SK-N-SH (cell line): ENCODE measurements around the gene GRK3. TPM values are rescaled to one million over a fixed set of nuclear protein-coding genes. Genes with fewer than 3 reads are reported as not detected.

Experiments
- CTCF ChIA-PET: fragments of 300-600, 350-600 bp; formaldehyde crosslinking; extraction: SDS; loops from one replicate; lab custom pipeline; 2021; lab: Yijun Ruan, JAX
- POLR2A ChIA-PET: fragments of 350-600 bp; sonication (Branson Sonifier 250); formaldehyde crosslinking; extraction: SDS; loops from one replicate; lab custom pipeline; 2020; ENCODE audit warnings: antibody characterized with exemption, inconsistent platforms; lab: Yijun Ruan, JAX
- DNase-seq: peaks from one replicate; pipeline ENCODE4 v3.0.0; 2012
- H2AFZ ChIP-seq: fragments of 200-600 bp; sonication (generic); 2 replicates; pipeline ENCODE4 v1.8.1; 2016; ENCODE audit warnings: antibody characterized with exemption, mild to moderate bottlenecking, low read depth
- H3F3A ChIP-seq: fragments of 200-600 bp; sonication (generic); replicated peaks from 2 replicates; pipeline ENCODE3; 2016; ENCODE audit warnings: antibody characterized with exemption, mild to moderate bottlenecking; ENCODE audit not compliant: insufficient read depth
- H3K27ac ChIP-seq, 2 experiments: fragments of 200-500 bp in 1 of 2; fragments of 200-600 bp in 1 of 2; sonication (Bioruptor generic) in 1 of 2; sonication (generic), shearing (Covaris generic) in 1 of 2; 2 replicates each; pipeline versions ENCODE4 v1.5.1 to v1.6.1; 2014 to 2016; ENCODE audit warnings: low read depth in 2 of 2, inconsistent platforms in 1 of 2, low read length in 1 of 2, mild to moderate bottlenecking in 1 of 2, mixed read lengths in 1 of 2
- H3K27me3 ChIP-seq: fragments of 200-600 bp; sonication (generic), shearing (Covaris generic); 2 replicates; pipeline ENCODE4 v1.6.1; 2016; ENCODE audit warnings: mixed run types; ENCODE audit not compliant: insufficient read depth
- H3K36me3 ChIP-seq, 2 experiments: fragments of 200-500 bp in 1 of 2; fragments of 200-600 bp in 1 of 2; sonication (Bioruptor generic) in 1 of 2; sonication (generic) in 1 of 2; replicated peaks in 1 of 2; 2 replicates each; pipeline versions ENCODE3 to v1.5.1; 2014 to 2016; ENCODE audit warnings: low read length in 1 of 2, mild to moderate bottlenecking in 1 of 2; ENCODE audit not compliant: insufficient read depth in 2 of 2, control insufficient read depth in 1 of 2
- H3K4me1 ChIP-seq, 2 experiments: fragments of 200-500 bp in 1 of 2; fragments of 200-600 bp in 1 of 2; sonication (Bioruptor generic) in 1 of 2; sonication (generic), shearing (Covaris generic) in 1 of 2; 2 replicates each; pipeline versions ENCODE4 v1.5.1 to v1.6.1; 2014 to 2016; ENCODE audit warnings: low read depth in 1 of 2, low read length in 1 of 2, mixed run types in 1 of 2; ENCODE audit not compliant: insufficient read depth in 2 of 2, control insufficient read depth in 1 of 2
- H3K4me2 ChIP-seq: fragments of 200-600 bp; sonication (generic), shearing (Covaris generic); 2 replicates; pipeline ENCODE4 v1.6.1; 2017; ENCODE audit warnings: mixed run types
- H3K4me3 ChIP-seq, 2 experiments: fragments of 200-500 bp in 1 of 2; fragments of 200-600 bp in 1 of 2; sonication (Bioruptor generic) in 1 of 2; sonication (generic), shearing (Covaris generic) in 1 of 2; 2 replicates each; pipeline versions ENCODE4 v1.5.1 to v1.8.1; 2014 to 2016; ENCODE audit warnings: low read depth in 2 of 2, inconsistent platforms in 1 of 2, low read length in 1 of 2, mild to moderate bottlenecking in 1 of 2, mixed read lengths in 1 of 2, moderate library complexity in 1 of 2
- H3K79me2 ChIP-seq: fragments of 200-600 bp; sonication (generic); 2 replicates; pipeline ENCODE4 v1.8.1; 2017; ENCODE audit warnings: mild to moderate bottlenecking; ENCODE audit not compliant: insufficient read depth
- H3K9ac ChIP-seq: fragments of 200-600 bp; sonication (generic); 2 replicates; pipeline ENCODE4 v1.6.1; 2017; ENCODE audit warnings: mixed run types
- H3K9me2 ChIP-seq: fragments of 200-600 bp; sonication (generic); 2 replicates; pipeline ENCODE4 v1.6.1; 2017; ENCODE audit warnings: mixed run types
- H3K9me3 ChIP-seq: fragments of 200-600 bp; sonication (generic); 2 replicates; pipeline ENCODE4 v1.6.1; 2017; ENCODE audit warnings: mixed run types, mild to moderate bottlenecking, moderate library complexity
- H4K20me1 ChIP-seq: fragments of 200-600 bp; sonication (generic); 2 replicates; pipeline ENCODE4 v1.6.1; 2017; ENCODE audit warnings: mild to moderate bottlenecking, mixed run types; ENCODE audit not compliant: insufficient read depth
- CHD2 ChIP-seq: fragments of 150-350 bp; IDR thresholded peaks from 2 replicates; pipeline ENCODE4 v1.6.1; 2018; ENCODE audit warnings: low read length; ENCODE audit not compliant: partially characterized antibody
- GATA2 ChIP-seq: sonication (generic); formaldehyde crosslinking; IDR thresholded peaks from 2 replicates; pipeline ENCODE4 v1.5.0; 2020; ENCODE audit warnings: mild to moderate bottlenecking, missing genetic modification reagents
- MEF2A ChIP-seq: IDR thresholded peaks from 2 replicates; pipeline ENCODE4 v1.4.0; 2012; ENCODE audit warnings: low read depth, borderline replicate concordance
- RAD21 ChIP-seq: IDR thresholded peaks from 2 replicates; pipeline ENCODE4 v1.6.1; 2012; ENCODE audit warnings: mild to moderate bottlenecking, low read length
- SMC3 ChIP-seq: IDR thresholded peaks from 2 replicates; pipeline ENCODE4 v1.6.1; 2012; ENCODE audit warnings: low read depth, low read length, improper control_type of control experiment
- WGBS: methylation state at CpG from one replicate; pipeline ENCODE4 v1.1.6; 2017; ENCODE audit warnings: low lambda C conversion rate; 5-methylcytosine and 5-hydroxymethylcytosine counted together
- polyA plus RNA-seq, 3 experiments: library from polyadenylated mRNA; depleted of rRNA; stranded (reverse); fragments of >200 nt; gene quantifications; 2 replicates each; pipeline ENCODE4 v1.2.3, GENCODE V29; 2012
- TF ChIP-seq, protein P1 (sequence below): fragments of 150-350 bp; IDR thresholded peaks from 2 replicates; pipeline ENCODE4 v1.6.1; 2017; ENCODE audit warnings: antibody characterized with exemption, low read length, low read depth, borderline replicate concordance
- TF ChIP-seq, protein P2 (sequence below): IDR thresholded peaks from 2 replicates; pipeline ENCODE4; 2012
- TF ChIP-seq, protein P3 (sequence below): IDR thresholded peaks from 2 replicates; pipeline ENCODE4 v1.4.0; 2012; ENCODE audit warnings: low read depth, borderline replicate concordance
- TF ChIP-seq, protein P4 (sequence below): fragments of 200-600 bp; sonication (generic); IDR thresholded peaks from 2 replicates; pipeline ENCODE4 v1.6.1; 2017; ENCODE audit warnings: antibody characterized with exemption, mild to moderate bottlenecking, moderate library complexity
- TF ChIP-seq, protein P5 (sequence below): fragments of 150-350 bp; IDR thresholded peaks from 2 replicates; pipeline ENCODE4 v1.6.1; 2016; ENCODE audit warnings: mild to moderate bottlenecking, low read depth, low read length
- TF ChIP-seq, protein P6 (sequence below): IDR thresholded peaks from 2 replicates; pipeline ENCODE4 v1.4.0; 2012; ENCODE audit warnings: low read depth

GRK3 gene
- polyA plus RNA-seq, 1 of the 3 experiments (the other 2 are of a cell fraction): 1.3 TPM

DNA sequence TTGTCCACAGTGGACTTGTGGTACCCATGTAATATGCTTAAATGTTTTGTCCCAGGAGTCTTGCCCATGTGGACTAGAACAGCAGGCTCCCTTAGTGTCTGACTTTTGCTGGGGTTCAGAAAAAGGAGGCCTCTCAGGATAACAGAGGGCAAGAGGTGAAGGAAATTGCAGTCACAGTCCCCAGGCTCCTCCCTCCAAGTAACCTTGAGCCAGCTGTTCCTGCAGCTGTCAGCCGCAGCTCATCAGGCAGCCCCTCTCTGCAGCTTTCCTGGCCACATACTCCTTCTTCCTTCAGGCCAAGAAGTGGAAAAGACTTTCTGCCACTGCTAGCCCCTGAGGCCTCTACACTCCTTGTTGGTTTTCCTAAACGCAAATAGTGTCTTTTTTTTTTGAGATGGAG, 171.2 kb downstream of the GRK3 start:
- ChIA-PET CTCF (interaction anchor here (1.0 kb wide), 1 partner anchor 10 kb away, joined by 4 read pairs; no protein-coding TSS in a partner anchor), POLR2A (no interaction called here)
- no peak for TF ChIP-seq MEF2A
- TF ChIP-seq CHD2: no peak
- no peak for TF ChIP-seq RAD21
- TF ChIP-seq, protein P1, sequence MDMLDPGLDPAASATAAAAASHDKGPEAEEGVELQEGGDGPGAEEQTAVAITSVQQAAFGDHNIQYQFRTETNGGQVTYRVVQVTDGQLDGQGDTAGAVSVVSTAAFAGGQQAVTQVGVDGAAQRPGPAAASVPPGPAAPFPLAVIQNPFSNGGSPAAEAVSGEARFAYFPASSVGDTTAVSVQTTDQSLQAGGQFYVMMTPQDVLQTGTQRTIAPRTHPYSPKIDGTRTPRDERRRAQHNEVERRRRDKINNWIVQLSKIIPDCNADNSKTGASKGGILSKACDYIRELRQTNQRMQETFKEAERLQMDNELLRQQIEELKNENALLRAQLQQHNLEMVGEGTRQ: no peak
- TF ChIP-seq, protein P2, sequence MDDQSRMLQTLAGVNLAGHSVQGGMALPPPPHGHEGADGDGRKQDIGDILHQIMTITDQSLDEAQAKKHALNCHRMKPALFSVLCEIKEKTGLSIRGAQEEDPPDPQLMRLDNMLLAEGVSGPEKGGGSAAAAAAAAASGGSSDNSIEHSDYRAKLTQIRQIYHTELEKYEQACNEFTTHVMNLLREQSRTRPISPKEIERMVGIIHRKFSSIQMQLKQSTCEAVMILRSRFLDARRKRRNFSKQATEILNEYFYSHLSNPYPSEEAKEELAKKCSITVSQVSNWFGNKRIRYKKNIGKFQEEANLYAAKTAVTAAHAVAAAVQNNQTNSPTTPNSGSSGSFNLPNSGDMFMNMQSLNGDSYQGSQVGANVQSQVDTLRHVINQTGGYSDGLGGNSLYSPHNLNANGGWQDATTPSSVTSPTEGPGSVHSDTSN: no peak
- TF ChIP-seq, protein P3, sequence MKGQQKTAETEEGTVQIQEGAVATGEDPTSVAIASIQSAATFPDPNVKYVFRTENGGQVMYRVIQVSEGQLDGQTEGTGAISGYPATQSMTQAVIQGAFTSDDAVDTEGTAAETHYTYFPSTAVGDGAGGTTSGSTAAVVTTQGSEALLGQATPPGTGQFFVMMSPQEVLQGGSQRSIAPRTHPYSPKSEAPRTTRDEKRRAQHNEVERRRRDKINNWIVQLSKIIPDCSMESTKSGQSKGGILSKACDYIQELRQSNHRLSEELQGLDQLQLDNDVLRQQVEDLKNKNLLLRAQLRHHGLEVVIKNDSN: no peak
- TF ChIP-seq, protein P4, sequence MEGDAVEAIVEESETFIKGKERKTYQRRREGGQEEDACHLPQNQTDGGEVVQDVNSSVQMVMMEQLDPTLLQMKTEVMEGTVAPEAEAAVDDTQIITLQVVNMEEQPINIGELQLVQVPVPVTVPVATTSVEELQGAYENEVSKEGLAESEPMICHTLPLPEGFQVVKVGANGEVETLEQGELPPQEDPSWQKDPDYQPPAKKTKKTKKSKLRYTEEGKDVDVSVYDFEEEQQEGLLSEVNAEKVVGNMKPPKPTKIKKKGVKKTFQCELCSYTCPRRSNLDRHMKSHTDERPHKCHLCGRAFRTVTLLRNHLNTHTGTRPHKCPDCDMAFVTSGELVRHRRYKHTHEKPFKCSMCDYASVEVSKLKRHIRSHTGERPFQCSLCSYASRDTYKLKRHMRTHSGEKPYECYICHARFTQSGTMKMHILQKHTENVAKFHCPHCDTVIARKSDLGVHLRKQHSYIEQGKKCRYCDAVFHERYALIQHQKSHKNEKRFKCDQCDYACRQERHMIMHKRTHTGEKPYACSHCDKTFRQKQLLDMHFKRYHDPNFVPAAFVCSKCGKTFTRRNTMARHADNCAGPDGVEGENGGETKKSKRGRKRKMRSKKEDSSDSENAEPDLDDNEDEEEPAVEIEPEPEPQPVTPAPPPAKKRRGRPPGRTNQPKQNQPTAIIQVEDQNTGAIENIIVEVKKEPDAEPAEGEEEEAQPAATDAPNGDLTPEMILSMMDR: no peak
- TF ChIP-seq GATA2 (CRISPR knock-in tag): no peak
- TF ChIP-seq, protein P5, sequence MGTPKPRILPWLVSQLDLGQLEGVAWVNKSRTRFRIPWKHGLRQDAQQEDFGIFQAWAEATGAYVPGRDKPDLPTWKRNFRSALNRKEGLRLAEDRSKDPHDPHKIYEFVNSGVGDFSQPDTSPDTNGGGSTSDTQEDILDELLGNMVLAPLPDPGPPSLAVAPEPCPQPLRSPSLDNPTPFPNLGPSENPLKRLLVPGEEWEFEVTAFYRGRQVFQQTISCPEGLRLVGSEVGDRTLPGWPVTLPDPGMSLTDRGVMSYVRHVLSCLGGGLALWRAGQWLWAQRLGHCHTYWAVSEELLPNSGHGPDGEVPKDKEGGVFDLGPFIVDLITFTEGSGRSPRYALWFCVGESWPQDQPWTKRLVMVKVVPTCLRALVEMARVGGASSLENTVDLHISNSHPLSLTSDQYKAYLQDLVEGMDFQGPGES: no peak
- TF ChIP-seq SMC3: no peak
- DNase-seq: no peak
- Histone ChIP-seq H3F3A (no peaks in the 10 kb centered on the region), H3K9me2 (no peaks in the 10 kb centered on the region), H3K36me3 (no peaks in the 10 kb centered on the region), H3K4me2 (no peak overlapping the region), H3K27ac (no peak overlapping the region), H3K9me3 (no peaks in the 10 kb centered on the region), H3K79me2 (no peaks in the 10 kb centered on the region), H3K9ac (no peak overlapping the region), H2AFZ (no peak overlapping the region), H3K4me3 (no peak overlapping the region), H3K27me3 (no peaks in the 10 kb centered on the region), H3K4me1 (no peaks in the 10 kb centered on the region; a peak in 1 of 4 replicates), H4K20me1 (no peaks in the 10 kb centered on the region)
- 53% methylated on average over 2 of the region's 2 CpGs for WGBS

DNA sequence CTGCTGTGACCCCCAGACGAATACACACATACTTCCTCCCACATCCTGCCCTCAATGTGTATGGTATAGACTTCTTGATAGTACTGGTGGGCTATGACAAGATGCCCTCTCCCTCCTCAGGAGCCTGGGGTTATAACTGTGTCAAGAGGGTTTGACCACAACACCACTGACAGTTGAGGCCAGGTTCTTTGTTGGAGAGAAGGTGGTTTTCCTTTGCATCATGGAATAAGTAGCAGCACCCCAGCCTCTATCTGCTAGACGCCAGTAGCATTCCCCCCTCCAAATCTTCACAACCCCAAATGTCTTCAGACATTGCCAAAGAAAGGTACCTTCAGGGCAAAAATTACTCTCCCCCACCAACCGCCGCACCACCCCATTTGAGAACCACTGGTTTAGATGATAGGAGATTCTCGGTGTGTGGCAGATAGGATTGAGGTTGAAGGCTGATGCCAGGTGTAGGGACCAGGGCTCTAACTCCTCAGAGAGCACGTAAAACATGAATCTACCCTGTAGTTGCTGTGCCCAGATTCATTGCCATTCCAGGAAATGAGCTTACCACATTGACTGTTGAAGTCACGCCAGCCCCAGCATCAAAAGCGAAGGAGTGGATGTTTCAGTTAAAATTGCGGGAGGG, 172.0 kb downstream of the GRK3 start:
- Histone ChIP-seq H3K9ac (no peak overlapping the region), H2AFZ (no peak overlapping the region), H3K27me3 (no peaks in the 10 kb centered on the region)
- TF ChIP-seq, protein P6, sequence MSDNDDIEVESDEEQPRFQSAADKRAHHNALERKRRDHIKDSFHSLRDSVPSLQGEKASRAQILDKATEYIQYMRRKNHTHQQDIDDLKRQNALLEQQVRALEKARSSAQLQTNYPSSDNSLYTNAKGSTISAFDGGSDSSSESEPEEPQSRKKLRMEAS: no peak
- TF ChIP-seq, all 33 proteins: peak for 0
- no peaks in the 10 kb centered on the region for H3F3A ChIP-seq
- CTCF ChIA-PET: interaction anchor here (0.7 kb wide), 1 partner anchor 13 kb away, joined by 4 read pairs; no protein-coding TSS in a partner anchor
- H3K27ac ChIP-seq: no peak overlapping the region
- 77% methylated on average over 9 of the region's 9 CpGs for WGBS
- H3K4me1 ChIP-seq: no peaks in the 10 kb centered on the region; a peak in 1 of 4 replicates
- no peak overlapping the region for H3K4me3 ChIP-seq
- H3K36me3 ChIP-seq: no peaks in the 10 kb centered on the region
- no peak overlapping the region for H3K4me2 ChIP-seq
- H3K9me2 ChIP-seq: no peaks in the 10 kb centered on the region
- H3K79me2 ChIP-seq: no peaks in the 10 kb centered on the region
- H4K20me1 ChIP-seq: no peaks in the 10 kb centered on the region
- POLR2A ChIA-PET: no interaction called here
- no peaks in the 10 kb centered on the region for H3K9me3 ChIP-seq
- no peak for DNase-seq
